Measurements from ENCODE around the gene COPRS.

DNA sequence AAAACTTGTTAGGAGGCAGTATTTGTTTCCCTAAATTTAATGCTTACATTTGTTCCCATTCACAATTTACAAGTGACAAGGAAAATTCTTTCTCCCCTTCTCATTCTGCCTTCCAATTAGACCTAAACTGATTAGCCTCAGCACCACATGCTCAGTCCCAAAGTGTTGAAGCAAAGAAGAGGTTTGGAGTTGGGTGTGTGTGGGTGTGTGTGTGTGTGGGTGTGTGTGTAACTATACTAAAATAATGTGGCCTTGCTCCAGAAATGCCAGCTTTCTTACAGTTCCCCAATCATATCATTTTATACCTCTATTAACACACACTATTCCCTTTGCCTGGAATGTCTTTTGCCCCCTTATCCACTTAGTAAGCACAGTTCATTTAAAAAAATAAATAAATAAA, 49.3 kb upstream of the COPRS start:
- TF ChIP-seq CTCF (IDR thresholded peaks at IDR 0.05) (no peak), EZH2 (IDR thresholded peaks at IDR 0.05; ENCODE audit: borderline replicate concordance, insufficient read depth, low read depth, low read length, poor library complexity, severe bottlenecking) (no peak)
